A673 (cell line): ENCODE data around the gene MID1. TPM values are rescaled to one million over a fixed set of nuclear protein-coding genes. Genes with fewer than 3 reads are reported as not detected.

ENCODE experiments used
- BruUV-seq: library from RNA; stranded (reverse); fragments of 400-500 nt; replicated peaks from 2 replicates; lab custom pipeline; 2021; lab: Mats Ljungman, UMichigan
- CTCF ChIA-PET: fragments of 300-600 bp; sonication (Branson Sonifier 250); formaldehyde crosslinking; loops from one replicate; lab custom pipeline; 2022; ENCODE audit warnings: antibody characterized with exemption; lab: Charles Lee
- POLR2A ChIA-PET: fragments of 300-600 bp; sonication (Branson Sonifier 250); formaldehyde crosslinking; loops from one replicate; lab custom pipeline; 2022; ENCODE audit warnings: antibody characterized with exemption; ENCODE audit not compliant: low non-redundant PET; lab: Charles Lee
- DNase-seq: peaks from one replicate; pipeline ENCODE4 v3.0.0-alpha.2; 2015; ENCODE audit warnings: low spot score
- H3K27ac ChIP-seq: fragments of 200-600 bp; sonication (generic); 2 replicates; pipeline ENCODE4 v1.5.1; 2016; ENCODE audit warnings: mixed run types, low read depth, mild to moderate bottlenecking, mixed read lengths, antibody characterized with exemption, low read length; ENCODE audit not compliant: poor library complexity, severe bottlenecking
- H3K27me3 ChIP-seq: fragments of 200-600 bp; sonication (generic); replicated peaks from 2 replicates; pipeline ENCODE4 v1.6.1; 2017; ENCODE audit warnings: mixed run types, low read depth, mild to moderate bottlenecking, mixed read lengths, antibody characterized with exemption, low read length; ENCODE audit not compliant: insufficient read depth, poor library complexity
- H3K36me3 ChIP-seq: fragments of 200-600 bp; sonication (generic); 2 replicates; pipeline ENCODE4 v1.6.1; 2016; ENCODE audit warnings: mixed run types, mild to moderate bottlenecking, mixed read lengths, antibody characterized with exemption, low read length; ENCODE audit not compliant: insufficient read depth, poor library complexity, severe bottlenecking
- H3K4me1 ChIP-seq: fragments of 200-600 bp; sonication (generic); 2 replicates; pipeline ENCODE4 v1.6.1; 2017; ENCODE audit warnings: mixed run types, mild to moderate bottlenecking, mixed read lengths, antibody characterized with exemption, low read length; ENCODE audit not compliant: insufficient read depth, poor library complexity, severe bottlenecking
- H3K4me3 ChIP-seq: fragments of 200-600 bp; sonication (generic); 2 replicates; pipeline ENCODE4 v1.5.1; 2016; ENCODE audit warnings: low read depth, mixed run types, mild to moderate bottlenecking, mixed read lengths, low read length; ENCODE audit not compliant: poor library complexity, severe bottlenecking
- H3K9me3 ChIP-seq: fragments of 200-600 bp; sonication (generic); 2 replicates; pipeline ENCODE4 v1.6.1; 2016; ENCODE audit warnings: mixed run types, low read depth, mild to moderate bottlenecking, mixed read lengths, antibody characterized with exemption, low read length; ENCODE audit not compliant: poor library complexity, severe bottlenecking
- EZH2 ChIP-seq: fragments of 200-600 bp; sonication (generic); IDR thresholded peaks from 2 replicates; pipeline ENCODE4 v1.6.1; 2017; ENCODE audit warnings: borderline replicate concordance, low read depth, mild to moderate bottlenecking, mixed read lengths, antibody characterized with exemption, low read length; ENCODE audit not compliant: poor library complexity, severe bottlenecking
- intact Hi-C: fragments of 100-400 bp; cut with micrococcal nuclease; formaldehyde crosslinking; loops from one replicate; pipeline ENCODE4 v1.10.0; 2022; ENCODE audit not compliant: unreplicated experiment
- total RNA-seq: library from RNA; stranded (reverse); gene quantifications from 2 replicates; pipeline ENCODE4 v1.2.3, GENCODE V29; 2021
- TF ChIP-seq, protein P1 (sequence below): fragments of 300-800, 200-600 bp; sonication (generic); conservative IDR thresholded peaks from 2 replicates; pipeline ENCODE4 v1.5.1; 2017; ENCODE audit warnings: low read depth, mild to moderate bottlenecking, antibody characterized with exemption, low read length, moderate library complexity, mixed read lengths

MID1 gene
- total RNA-seq, 1 experiment from 2014 or later: 7.0 TPM

DNA sequence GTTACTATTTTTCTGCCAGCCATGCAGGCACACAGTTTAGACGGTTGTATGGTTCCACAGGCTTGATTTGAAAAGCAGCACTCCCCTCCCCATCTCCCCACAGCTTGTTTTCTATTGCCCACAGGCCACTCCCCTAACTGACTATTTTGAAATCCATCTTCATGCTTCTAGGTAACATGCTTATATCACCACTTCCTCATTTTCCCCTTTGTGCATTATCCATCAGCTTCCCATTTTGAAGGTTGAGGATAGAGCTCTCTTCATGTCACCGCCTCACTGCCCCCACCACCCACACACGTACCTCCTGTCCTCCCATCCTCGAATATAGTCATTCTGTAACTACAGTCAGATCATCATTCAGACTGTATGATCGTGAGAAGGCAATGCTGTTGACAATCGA, 224.7 kb downstream of the MID1 start:
- H3K9me3 ChIP-seq: no peaks in the 10 kb centered on the region
- ChIA-PET POLR2A (no interaction called here), CTCF (no interaction called here)
- no peaks in the 10 kb centered on the region for H3K36me3 ChIP-seq
- no peaks in the 10 kb centered on the region for H3K4me1 ChIP-seq
- H3K27me3 ChIP-seq: no peaks in the 10 kb centered on the region
- no peak overlapping the region for H3K4me3 ChIP-seq
- TF ChIP-seq EZH2: no peak
- TF ChIP-seq, protein P1, sequence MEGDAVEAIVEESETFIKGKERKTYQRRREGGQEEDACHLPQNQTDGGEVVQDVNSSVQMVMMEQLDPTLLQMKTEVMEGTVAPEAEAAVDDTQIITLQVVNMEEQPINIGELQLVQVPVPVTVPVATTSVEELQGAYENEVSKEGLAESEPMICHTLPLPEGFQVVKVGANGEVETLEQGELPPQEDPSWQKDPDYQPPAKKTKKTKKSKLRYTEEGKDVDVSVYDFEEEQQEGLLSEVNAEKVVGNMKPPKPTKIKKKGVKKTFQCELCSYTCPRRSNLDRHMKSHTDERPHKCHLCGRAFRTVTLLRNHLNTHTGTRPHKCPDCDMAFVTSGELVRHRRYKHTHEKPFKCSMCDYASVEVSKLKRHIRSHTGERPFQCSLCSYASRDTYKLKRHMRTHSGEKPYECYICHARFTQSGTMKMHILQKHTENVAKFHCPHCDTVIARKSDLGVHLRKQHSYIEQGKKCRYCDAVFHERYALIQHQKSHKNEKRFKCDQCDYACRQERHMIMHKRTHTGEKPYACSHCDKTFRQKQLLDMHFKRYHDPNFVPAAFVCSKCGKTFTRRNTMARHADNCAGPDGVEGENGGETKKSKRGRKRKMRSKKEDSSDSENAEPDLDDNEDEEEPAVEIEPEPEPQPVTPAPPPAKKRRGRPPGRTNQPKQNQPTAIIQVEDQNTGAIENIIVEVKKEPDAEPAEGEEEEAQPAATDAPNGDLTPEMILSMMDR: no peak
- intact Hi-C loops: no loop called here
- no TSS peak for BruUV-seq
- DNase-seq: no peak
- H3K27ac ChIP-seq: no peak overlapping the region
